DND-41 (cell line): ENCODE measurements around the gene TRRAP.

Source experiments
- ATAC-seq: fragments of 200-7000 bp; cut with Tn5 transposase; 3 replicates; pipeline ENCODE4 v1.9.1; 2021; ENCODE audit warnings: low read depth; ENCODE audit not compliant: insufficient read depth
- DNase-seq: peaks from one replicate; pipeline ENCODE4 v3.0.0-alpha.2; 2020
- H2AFZ ChIP-seq: 2 replicates; pipeline ENCODE4 v1.6.0; 2012; ENCODE audit warnings: low read depth, low read length
- H3K27ac ChIP-seq: 2 replicates; pipeline ENCODE4 v1.5.1; 2012; ENCODE audit warnings: low read length, inconsistent platforms
- H3K27me3 ChIP-seq: fragments of 200-600 bp; sonication (generic); 2 replicates; pipeline ENCODE4 v1.6.0; 2012; ENCODE audit warnings: low read length, mild to moderate bottlenecking, inconsistent platforms; ENCODE audit not compliant: insufficient read depth, poor library complexity
- H3K36me3 ChIP-seq: 2 replicates; pipeline ENCODE4 v1.5.1; 2012; ENCODE audit warnings: low read length, inconsistent platforms; ENCODE audit not compliant: insufficient read depth
- H3K4me1 ChIP-seq: 2 replicates; pipeline ENCODE4 v1.5.1; 2012; ENCODE audit warnings: mild to moderate bottlenecking, low read length; ENCODE audit not compliant: insufficient read depth
- H3K4me2 ChIP-seq: 2 replicates; pipeline ENCODE4 v1.6.0; 2012; ENCODE audit warnings: mild to moderate bottlenecking, moderate library complexity, low read length, inconsistent platforms; ENCODE audit not compliant: insufficient read depth
- H3K4me3 ChIP-seq, 2 experiments: fragments of 200-600 bp in 1 of 2; shearing (Covaris generic) in 1 of 2; 2 replicates each; pipeline ENCODE4 v1.5.1; 2012 to 2016; ENCODE audit warnings: inconsistent platforms in 2 of 2, low read length in 2 of 2, mild to moderate bottlenecking in 2 of 2, low read depth in 1 of 2, moderate library complexity in 1 of 2
- H3K79me2 ChIP-seq: 2 replicates; pipeline ENCODE4 v1.6.0; 2012; ENCODE audit warnings: low read length, inconsistent platforms; ENCODE audit not compliant: insufficient read depth
- H3K9ac ChIP-seq: 2 replicates; pipeline ENCODE4 v1.6.0; 2012; ENCODE audit warnings: low read depth, mild to moderate bottlenecking, inconsistent platforms, low read length, moderate library complexity
- H3K9me3 ChIP-seq: 2 replicates; pipeline ENCODE4 v1.5.1; 2012; ENCODE audit warnings: low read length, moderate library complexity, mild to moderate bottlenecking, inconsistent platforms; ENCODE audit not compliant: insufficient read depth, severe bottlenecking
- H4K20me1 ChIP-seq: 2 replicates; pipeline ENCODE4 v1.6.0; 2012; ENCODE audit warnings: low read length; ENCODE audit not compliant: insufficient read depth
- CTCF ChIP-seq: IDR thresholded peaks from 2 replicates; pipeline ENCODE4 v1.5.1; 2012; ENCODE audit warnings: borderline replicate concordance, low read length, moderate library complexity, mild to moderate bottlenecking; ENCODE audit not compliant: poor library complexity, severe bottlenecking; ENCODE audit errors: extremely low read depth
- EZH2 ChIP-seq: IDR thresholded peaks from 3 replicates; pipeline ENCODE4 v1.6.1; 2012; ENCODE audit warnings: borderline replicate concordance, low read depth, mild to moderate bottlenecking, moderate library complexity, low read length, inconsistent platforms; ENCODE audit not compliant: severe bottlenecking

The TRRAP gene

DNA sequence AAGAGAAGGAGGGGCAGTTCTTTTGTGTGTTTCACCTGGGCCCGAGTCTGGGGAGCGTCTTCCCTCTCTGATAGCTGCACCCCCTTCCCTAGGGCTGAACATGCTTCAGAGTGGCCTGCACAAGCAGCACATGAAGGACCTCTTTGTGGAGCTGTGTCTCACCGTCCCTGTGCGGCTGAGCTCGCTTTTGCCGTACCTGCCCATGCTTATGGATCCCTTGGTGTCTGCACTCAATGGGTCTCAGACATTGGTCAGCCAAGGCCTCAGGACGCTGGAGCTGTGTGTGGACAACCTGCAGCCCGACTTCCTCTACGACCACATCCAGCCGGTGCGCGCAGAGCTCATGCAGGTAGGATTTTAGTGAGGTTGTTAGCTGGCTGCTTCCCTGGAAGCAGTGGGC lies 39.0 kb downstream of the TRRAP start:
- Histone ChIP-seq H3K36me3 (peaks cover 92% of the 10 kb centered on the region), H3K4me3 (no peak overlapping the region), H3K9me3 (no peaks in the 10 kb centered on the region), H3K27ac (no peak overlapping the region), H2AFZ (no peak overlapping the region), H4K20me1 (peaks cover 9% of the 10 kb centered on the region; the same call in 1 of the 2 replicates), H3K9ac (no peak overlapping the region), H3K4me1 (no peaks in the 10 kb centered on the region), H3K4me2 (no peak overlapping the region), H3K27me3 (no peaks in the 10 kb centered on the region), H3K79me2 (peaks cover 5% of the 10 kb centered on the region; the same call in 1 of the 2 replicates)
- no peak for ATAC-seq
- DNase-seq = no peak
- TF ChIP-seq EZH2 (no peak), CTCF (no peak)

DNA sequence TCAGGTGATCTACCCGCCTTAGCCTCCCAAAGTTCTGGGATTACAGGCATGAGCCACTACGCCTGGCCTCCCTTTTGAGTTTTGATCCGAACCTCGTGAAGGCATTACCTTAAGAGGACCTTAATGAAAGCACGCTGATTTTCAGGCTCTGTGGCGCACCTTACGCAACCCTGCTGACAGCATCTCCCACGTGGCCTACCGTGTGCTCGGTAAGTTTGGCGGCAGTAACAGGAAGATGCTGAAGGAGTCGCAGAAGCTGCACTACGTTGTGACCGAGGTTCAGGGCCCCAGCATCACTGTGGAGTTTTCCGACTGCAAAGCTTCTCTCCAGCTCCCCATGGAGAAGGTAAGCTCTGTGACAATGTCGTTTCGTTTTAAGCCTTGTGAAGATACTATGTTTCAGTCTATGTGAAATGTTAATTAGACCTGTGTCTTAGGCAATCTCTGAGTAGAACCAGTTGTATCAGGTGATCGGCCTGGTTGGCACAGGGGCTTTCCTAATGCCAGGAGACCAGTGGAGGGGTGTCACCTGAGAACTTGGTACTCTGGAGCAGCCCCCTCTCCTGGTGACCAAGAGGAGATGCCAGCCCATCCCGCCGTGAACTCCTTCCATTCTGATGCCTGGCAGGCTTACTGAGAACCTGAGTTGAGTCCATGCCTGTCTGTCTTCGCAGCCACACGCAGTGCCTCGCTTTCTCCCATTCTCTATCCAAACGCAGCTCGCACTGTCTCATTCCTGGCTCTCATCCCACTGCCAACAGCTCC lies 43.5 kb downstream of the TRRAP start:
- no peak overlapping the region for H3K4me2 ChIP-seq
- H3K79me2 ChIP-seq = peaks cover 3% of the 10 kb centered on the region; the same call in 1 of the 2 replicates
- DNase-seq (no peak), ATAC-seq (no peak)
- no peak overlapping the region for H3K4me3 ChIP-seq
- H3K27me3 ChIP-seq = no peaks in the 10 kb centered on the region
- H4K20me1 ChIP-seq = peaks cover 18% of the 10 kb centered on the region
- H3K4me1 ChIP-seq = no peaks in the 10 kb centered on the region
- peaks cover 93% of the 10 kb centered on the region for H3K36me3 ChIP-seq
- H3K9ac ChIP-seq = no peak overlapping the region
- no peaks in the 10 kb centered on the region for H3K9me3 ChIP-seq
- H2AFZ ChIP-seq = no peak overlapping the region
- no peak overlapping the region for H3K27ac ChIP-seq
- TF ChIP-seq CTCF (no peak), EZH2 (no peak)

- no peaks in the 10 kb centered on the region for H3K4me1 ChIP-seq
- H3K4me2 ChIP-seq = no peak overlapping the region
- no peak for TF ChIP-seq EZH2
- TF ChIP-seq CTCF = no peak
- no peak overlapping the region for H2AFZ ChIP-seq
- ATAC-seq (no peak), DNase-seq (no peak)
- no peak overlapping the region for H3K9ac ChIP-seq
- no peak overlapping the region for H3K27ac ChIP-seq
- H3K27me3 ChIP-seq = no peaks in the 10 kb centered on the region
- peaks cover 94% of the 10 kb centered on the region for H3K36me3 ChIP-seq
- peaks cover 18% of the 10 kb centered on the region for H4K20me1 ChIP-seq
- no peaks in the 10 kb centered on the region for H3K9me3 ChIP-seq
- no peaks in the 10 kb centered on the region for H3K79me2 ChIP-seq
- H3K4me3 ChIP-seq = no peak overlapping the region
These were observed 44.3 kb downstream of the TRRAP start for GRCh38 chr7:98922392-98923187.
